Caco-2 (cell line): Measurements from ENCODE around the gene AGAP1. TPM values are rescaled to one million over a fixed set of nuclear protein-coding genes. Genes with fewer than 3 reads are reported as not detected.

Experiments used
- BruUV-seq: library from RNA; stranded (reverse); fragments of 400-500 nt; replicated peaks from 2 replicates; lab custom pipeline; 2021; lab: Mats Ljungman, UMichigan
- CTCF ChIA-PET: fragments of 300-600 bp; sonication (Branson Sonifier 250); formaldehyde crosslinking; loops from one replicate; lab custom pipeline; 2022; ENCODE audit warnings: antibody characterized with exemption; lab: Charles Lee
- POLR2A ChIA-PET: fragments of 300-600 bp; sonication (Branson Sonifier 250); formaldehyde crosslinking; loops from one replicate; lab custom pipeline; 2022; ENCODE audit warnings: antibody characterized with exemption; lab: Charles Lee
- DNase-seq, 2 experiments: peaks; one replicate each; pipeline versions ENCODE4 v3.0.0 to v3.0.0-alpha.2; 2020 to 2022
- H3K27me3 ChIP-seq: replicated peaks from 2 replicates; pipeline ENCODE4 v1.6.0; 2011; ENCODE audit warnings: low read length; ENCODE audit not compliant: control insufficient read depth, insufficient read depth
- H3K36me3 ChIP-seq: 2 replicates; pipeline ENCODE4 v1.5.1; 2011; ENCODE audit warnings: low read length; ENCODE audit not compliant: control insufficient read depth, insufficient read depth
- H3K4me1 ChIP-seq: fragments of 250-450 bp; sonication (Bioruptor Pico); 2 replicates; pipeline ENCODE4 v1.5.1; 2020; ENCODE audit warnings: mild to moderate bottlenecking
- H3K4me3 ChIP-seq: 2 replicates; pipeline ENCODE4 v1.5.1; 2011; ENCODE audit warnings: low read depth, mild to moderate bottlenecking, control low read depth, low read length
- H3K9me3 ChIP-seq: fragments of 250-450 bp; sonication (Bioruptor Pico); 2 replicates; pipeline ENCODE4 v1.5.1; 2020; ENCODE audit warnings: mild to moderate bottlenecking, moderate library complexity
- H3K27ac Mint-ChIP-seq: one replicate; pipeline ENCODE4 v1.8.0; 2022; ENCODE audit warnings: mixed read lengths; ENCODE audit not compliant: unreplicated experiment
- H3K27me3 Mint-ChIP-seq: one replicate; pipeline ENCODE4 v1.8.0; 2022; ENCODE audit warnings: mixed read lengths; ENCODE audit not compliant: insufficient read depth, unreplicated experiment
- H3K36me3 Mint-ChIP-seq: one replicate; pipeline ENCODE4 v1.8.0; 2022; ENCODE audit warnings: mild to moderate bottlenecking, mixed read lengths; ENCODE audit not compliant: insufficient read depth, unreplicated experiment
- H3K4me1 Mint-ChIP-seq: one replicate; pipeline ENCODE4 v1.8.0; 2022; ENCODE audit warnings: low read depth, mixed read lengths; ENCODE audit not compliant: unreplicated experiment
- H3K4me3 Mint-ChIP-seq: one replicate; pipeline ENCODE4 v1.8.0; 2022; ENCODE audit warnings: mild to moderate bottlenecking, moderate library complexity, mixed read lengths; ENCODE audit not compliant: unreplicated experiment
- H3K9me3 Mint-ChIP-seq: one replicate; pipeline ENCODE4 v1.8.0; 2022; ENCODE audit warnings: mixed read lengths; ENCODE audit not compliant: unreplicated experiment
- CTCF ChIP-seq, 2 experiments: fragments of 200-600 bp in 1 of 2; IDR thresholded peaks; 1 replicate in 1 of 2; 2 replicates in 1 of 2; pipeline versions ENCODE4 v1.5.1 to v1.8.0; 2011 to 2022; ENCODE audit warnings: antibody characterized with exemption in 1 of 2, control low read depth in 1 of 2, inconsistent platforms in 1 of 2, low read depth in 1 of 2, low read length in 1 of 2, mild to moderate bottlenecking in 1 of 2, moderate library complexity in 1 of 2; ENCODE audit not compliant: insufficient read depth in 1 of 2, severe bottlenecking in 1 of 2, unreplicated experiment in 1 of 2
- intact Hi-C: fragments of 100-400 bp; cut with micrococcal nuclease; formaldehyde crosslinking; loops from one replicate; pipeline ENCODE4 v1.10.0; 2022; ENCODE audit not compliant: unreplicated experiment
- total RNA-seq: library from RNA; stranded (reverse); gene quantifications from 2 replicates; pipeline ENCODE4 v1.2.3, GENCODE V29; 2022

AGAP1 gene
- total RNA-seq, 1 experiment from 2014 or later = 41.7 TPM

- POLR2A ChIA-PET = no interaction called here
- no peak overlapping the region for H3K27ac Mint-ChIP-seq
Measured at GRCh38 chr2:235614900-235615712, 121.3 kb downstream of the AGAP1 start.

GRCh38 chr2:235616885-235617284 lies 123.0 kb downstream of the AGAP1 start:
- H3K4me1 ChIP-seq = no peaks in the 10 kb centered on the region
- H3K27ac Mint-ChIP-seq = no peak overlapping the region
- H3K27me3 Mint-ChIP-seq = no peaks in the 10 kb centered on the region
- ChIA-PET POLR2A (no interaction called here), CTCF (no interaction called here)
- intact Hi-C loops = no loop called here
- no peaks in the 10 kb centered on the region for H3K9me3 ChIP-seq
- H3K36me3 ChIP-seq = no peaks in the 10 kb centered on the region
- no peak overlapping the region for H3K4me3 ChIP-seq
- BruUV-seq = no TSS peak
- H3K9me3 Mint-ChIP-seq = no peaks in the 10 kb centered on the region
- DNase-seq = no peak
- H3K27me3 ChIP-seq = no peaks in the 10 kb centered on the region
- H3K4me1 Mint-ChIP-seq = no peaks in the 10 kb centered on the region
- H3K36me3 Mint-ChIP-seq = no peaks in the 10 kb centered on the region
- no peak for TF ChIP-seq CTCF (IDR thresholded peaks at IDR 0.05; ENCODE audit: insufficient read depth in 1 of 2, low read depth in 1 of 2, low read length in 1 of 2, severe bottlenecking in 1 of 2, unreplicated experiment in 1 of 2)
- H3K4me3 Mint-ChIP-seq = no peak overlapping the region

More at GRCh38 chr2:235614900-235615712, 121.3 kb downstream of the AGAP1 start:
- Histone ChIP-seq H3K4me3 (no peak overlapping the region), H3K27me3 (no peaks in the 10 kb centered on the region), H3K36me3 (no peaks in the 10 kb centered on the region), H3K9me3 (no peaks in the 10 kb centered on the region), H3K4me1 (no peaks in the 10 kb centered on the region)
- no peak for DNase-seq
- no peak overlapping the region for H3K4me3 Mint-ChIP-seq
- no peaks in the 10 kb centered on the region for H3K27me3 Mint-ChIP-seq
- no TSS peak for BruUV-seq
- no peaks in the 10 kb centered on the region for H3K9me3 Mint-ChIP-seq
- no peaks in the 10 kb centered on the region for H3K4me1 Mint-ChIP-seq
- CTCF ChIA-PET = no interaction called here
- intact Hi-C loops = no loop called here
- no peak for TF ChIP-seq CTCF (IDR thresholded peaks at IDR 0.05; ENCODE audit: insufficient read depth in 1 of 2, low read depth in 1 of 2, low read length in 1 of 2, severe bottlenecking in 1 of 2, unreplicated experiment in 1 of 2)
- H3K36me3 Mint-ChIP-seq = no peaks in the 10 kb centered on the region

- Histone ChIP-seq H3K4me1 (no peaks in the 10 kb centered on the region), H3K4me3 (no peak overlapping the region), H3K36me3 (no peaks in the 10 kb centered on the region), H3K27me3 (no peaks in the 10 kb centered on the region), H3K9me3 (no peaks in the 10 kb centered on the region)
- BruUV-seq = no TSS peak
- POLR2A ChIA-PET = no interaction called here
- no peak for DNase-seq
- Mint-ChIP-seq H3K27me3 (no peaks in the 10 kb centered on the region), H3K36me3 (no peaks in the 10 kb centered on the region), H3K27ac (no peak overlapping the region), H3K9me3 (no peaks in the 10 kb centered on the region), H3K4me1 (no peaks in the 10 kb centered on the region), H3K4me3 (no peak overlapping the region)
- CTCF ChIA-PET = no interaction called here
- intact Hi-C loops = no loop called here
- TF ChIP-seq CTCF (IDR thresholded peaks at IDR 0.05; ENCODE audit: insufficient read depth in 1 of 2, low read depth in 1 of 2, low read length in 1 of 2, severe bottlenecking in 1 of 2, unreplicated experiment in 1 of 2) = no peak
Measured at GRCh38 chr2:235618039-235618438, 124.2 kb downstream of the AGAP1 start.
